Right atrium auricular region (tissue), 2 donors: Measurements from ENCODE around the gene SCN4A. TPM values are rescaled to one million over a fixed set of nuclear protein-coding genes. Genes with fewer than 3 reads are reported as not detected.

Experiments
- DNase-seq: peaks from one replicate; pipeline ENCODE4 v3.0.0-alpha.2; 2019; ENCODE audit warnings: low spot score
- H3K27ac ChIP-seq, 2 donors: fragments of 200-600 bp; sonication (generic); 1 replicate in 1 of 2; 2 replicates in 1 of 2; pipeline ENCODE4 v1.5.1; 2016 to 2019
- H3K27me3 ChIP-seq, 2 donors: fragments of 200-600 bp; sonication (generic); one replicate each; pipeline versions ENCODE4 v1.5.1 to v1.6.0; 2017 to 2019
- H3K36me3 ChIP-seq: fragments of 200-600 bp; sonication (generic); one replicate; pipeline ENCODE4 v1.5.1; 2016
- H3K4me1 ChIP-seq, 2 donors: fragments of 200-600 bp; sonication (generic); one replicate each; pipeline versions ENCODE4 v1.5.1 to v1.6.0; 2017 to 2019
- H3K4me3 ChIP-seq, 2 donors: fragments of 200-600 bp; sonication (generic); 1 replicate in 1 of 2; 2 replicates in 1 of 2; pipeline ENCODE4 v1.5.1; 2017 to 2019; ENCODE audit warnings: mild to moderate bottlenecking in 1 of 2, moderate library complexity in 1 of 2
- H3K9me3 ChIP-seq, 2 donors: fragments of 200-600 bp; sonication (generic); one replicate each; pipeline ENCODE4 v1.5.1; 2019
- total RNA-seq, 2 donors: library from RNA; depleted of rRNA; stranded (reverse); fragments of >200 nt; gene quantifications; one replicate each; pipeline ENCODE4 v1.1.0, GENCODE V29; 2016
- TF ChIP-seq, protein P1 (sequence below), 2 donors: fragments of 200-600 bp; sonication (generic); IDR thresholded peaks; one replicate each; pipeline ENCODE4 v1.5.1; 2019; ENCODE audit warnings: antibody characterized with exemption in 2 of 2

The SCN4A gene
- total RNA-seq, 2 donors from 2014 or later = 0.74 to 2.5 TPM

DNA sequence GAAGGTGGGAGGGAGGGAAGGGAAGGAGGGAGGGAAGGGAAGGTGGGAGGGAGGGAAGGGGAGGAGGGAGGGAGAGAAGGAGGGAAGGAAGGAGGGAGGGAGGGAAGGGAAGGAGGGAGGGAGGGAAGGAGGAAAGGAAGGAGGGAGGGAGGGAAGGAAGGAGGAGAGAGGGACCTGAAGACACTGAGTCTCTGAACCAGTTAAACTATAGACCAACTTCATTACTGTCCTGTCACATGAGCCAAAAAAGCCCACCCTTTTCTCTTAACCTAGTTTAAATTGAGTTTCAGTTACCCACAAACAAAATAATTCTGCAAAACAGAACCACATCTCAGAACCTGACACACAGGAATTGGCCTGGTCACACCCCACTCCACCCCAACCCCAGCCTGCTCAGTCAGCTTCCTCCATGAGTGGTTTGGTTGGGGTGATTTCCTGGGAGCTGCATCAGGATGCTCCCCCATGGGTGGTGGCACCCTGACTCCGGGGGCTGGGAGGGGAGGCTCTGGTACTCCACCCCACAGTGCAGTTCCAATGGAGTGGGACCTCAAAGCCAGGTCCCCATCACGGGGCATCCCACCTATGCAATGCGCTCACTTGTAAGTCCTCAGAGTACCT is 20.8 kb upstream of the SCN4A start:
- TF ChIP-seq, protein P1, sequence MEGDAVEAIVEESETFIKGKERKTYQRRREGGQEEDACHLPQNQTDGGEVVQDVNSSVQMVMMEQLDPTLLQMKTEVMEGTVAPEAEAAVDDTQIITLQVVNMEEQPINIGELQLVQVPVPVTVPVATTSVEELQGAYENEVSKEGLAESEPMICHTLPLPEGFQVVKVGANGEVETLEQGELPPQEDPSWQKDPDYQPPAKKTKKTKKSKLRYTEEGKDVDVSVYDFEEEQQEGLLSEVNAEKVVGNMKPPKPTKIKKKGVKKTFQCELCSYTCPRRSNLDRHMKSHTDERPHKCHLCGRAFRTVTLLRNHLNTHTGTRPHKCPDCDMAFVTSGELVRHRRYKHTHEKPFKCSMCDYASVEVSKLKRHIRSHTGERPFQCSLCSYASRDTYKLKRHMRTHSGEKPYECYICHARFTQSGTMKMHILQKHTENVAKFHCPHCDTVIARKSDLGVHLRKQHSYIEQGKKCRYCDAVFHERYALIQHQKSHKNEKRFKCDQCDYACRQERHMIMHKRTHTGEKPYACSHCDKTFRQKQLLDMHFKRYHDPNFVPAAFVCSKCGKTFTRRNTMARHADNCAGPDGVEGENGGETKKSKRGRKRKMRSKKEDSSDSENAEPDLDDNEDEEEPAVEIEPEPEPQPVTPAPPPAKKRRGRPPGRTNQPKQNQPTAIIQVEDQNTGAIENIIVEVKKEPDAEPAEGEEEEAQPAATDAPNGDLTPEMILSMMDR (IDR thresholded peaks at IDR 0.05) = no peak

DNA sequence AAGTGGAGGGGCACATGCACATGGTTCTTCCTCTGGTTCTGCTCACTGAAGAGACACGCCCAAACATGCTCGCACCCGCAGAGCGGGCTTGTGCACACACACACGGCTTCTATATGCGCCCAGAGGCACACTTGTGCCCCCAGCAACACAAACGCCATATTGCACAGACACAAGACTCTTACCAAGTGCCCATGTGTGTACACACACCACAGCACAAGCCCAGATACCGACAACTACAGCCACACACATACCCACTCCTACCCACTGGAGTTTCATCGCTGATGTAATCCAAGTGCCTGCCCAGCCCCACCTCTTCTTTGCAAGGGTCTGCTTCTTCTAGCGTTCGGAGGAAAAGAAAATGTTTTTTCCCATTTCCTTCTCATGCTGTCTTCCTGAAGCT is 18.9 kb upstream of the SCN4A start:
- peaks cover 0 to 38% of the 10 kb centered on the region in 2 donors for H3K4me1 ChIP-seq
- no peaks in the 10 kb centered on the region for H3K27me3 ChIP-seq
- no peak for DNase-seq
- no peaks in the 10 kb centered on the region for H3K36me3 ChIP-seq
- H3K9me3 ChIP-seq = no peaks in the 10 kb centered on the region
- TF ChIP-seq, protein P1 (IDR thresholded peaks at IDR 0.05) = no peak
- H3K27ac ChIP-seq = no peak overlapping the region
- H3K4me3 ChIP-seq = no peak overlapping the region

More for the DNA sequence above, 20.8 kb upstream of the SCN4A start:
- DNase-seq = no peak
- no peaks in the 10 kb centered on the region for H3K9me3 ChIP-seq
- H3K27me3 ChIP-seq = peaks cover 0 to 7% of the 10 kb centered on the region in 2 donors
- H3K36me3 ChIP-seq = no peaks in the 10 kb centered on the region
- H3K4me3 ChIP-seq = no peak overlapping the region
- no peak overlapping the region for H3K27ac ChIP-seq
- peaks cover 0 to 33% of the 10 kb centered on the region in 2 donors for H3K4me1 ChIP-seq

DNA sequence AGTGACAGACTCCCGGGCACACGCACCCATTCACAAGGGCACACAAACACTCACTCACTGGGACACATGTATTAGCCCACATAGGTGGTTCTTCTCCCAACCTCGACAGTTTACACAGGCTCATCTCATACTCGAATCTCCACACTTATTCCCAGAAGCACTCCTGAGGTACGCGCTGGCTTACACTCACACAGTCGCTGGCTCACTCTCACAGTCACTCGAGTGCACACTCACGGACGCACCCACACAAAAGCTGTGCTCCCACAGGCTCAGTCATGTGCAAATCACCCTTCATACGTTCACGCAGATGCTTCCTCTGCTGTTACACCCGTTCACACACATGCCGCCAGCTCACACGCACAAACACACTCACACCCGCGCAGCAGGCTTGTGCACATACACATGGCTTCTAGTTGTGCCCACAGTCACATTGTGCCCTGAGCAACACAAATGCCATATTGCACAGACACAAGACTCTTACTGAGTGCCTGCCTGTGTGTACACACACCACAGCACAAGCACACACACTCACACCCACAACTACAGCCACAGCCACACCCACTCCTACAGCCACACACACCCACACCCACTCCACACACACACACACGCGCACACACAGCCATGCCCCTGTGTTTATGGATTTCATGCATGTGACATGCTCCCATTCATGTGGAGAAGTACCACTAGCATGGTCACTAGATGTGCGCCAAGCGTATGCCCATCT is 17.1 kb upstream of the SCN4A start:
- no peaks in the 10 kb centered on the region for H3K36me3 ChIP-seq
- H3K4me3 ChIP-seq = no peak overlapping the region
- peaks cover 0 to 54% of the 10 kb centered on the region in 2 donors for H3K4me1 ChIP-seq
- H3K27me3 ChIP-seq = no peaks in the 10 kb centered on the region
- no peak overlapping the region for H3K27ac ChIP-seq
- no peak for DNase-seq
- TF ChIP-seq, protein P1 (IDR thresholded peaks at IDR 0.05) = no peak
- no peaks in the 10 kb centered on the region for H3K9me3 ChIP-seq

DNA sequence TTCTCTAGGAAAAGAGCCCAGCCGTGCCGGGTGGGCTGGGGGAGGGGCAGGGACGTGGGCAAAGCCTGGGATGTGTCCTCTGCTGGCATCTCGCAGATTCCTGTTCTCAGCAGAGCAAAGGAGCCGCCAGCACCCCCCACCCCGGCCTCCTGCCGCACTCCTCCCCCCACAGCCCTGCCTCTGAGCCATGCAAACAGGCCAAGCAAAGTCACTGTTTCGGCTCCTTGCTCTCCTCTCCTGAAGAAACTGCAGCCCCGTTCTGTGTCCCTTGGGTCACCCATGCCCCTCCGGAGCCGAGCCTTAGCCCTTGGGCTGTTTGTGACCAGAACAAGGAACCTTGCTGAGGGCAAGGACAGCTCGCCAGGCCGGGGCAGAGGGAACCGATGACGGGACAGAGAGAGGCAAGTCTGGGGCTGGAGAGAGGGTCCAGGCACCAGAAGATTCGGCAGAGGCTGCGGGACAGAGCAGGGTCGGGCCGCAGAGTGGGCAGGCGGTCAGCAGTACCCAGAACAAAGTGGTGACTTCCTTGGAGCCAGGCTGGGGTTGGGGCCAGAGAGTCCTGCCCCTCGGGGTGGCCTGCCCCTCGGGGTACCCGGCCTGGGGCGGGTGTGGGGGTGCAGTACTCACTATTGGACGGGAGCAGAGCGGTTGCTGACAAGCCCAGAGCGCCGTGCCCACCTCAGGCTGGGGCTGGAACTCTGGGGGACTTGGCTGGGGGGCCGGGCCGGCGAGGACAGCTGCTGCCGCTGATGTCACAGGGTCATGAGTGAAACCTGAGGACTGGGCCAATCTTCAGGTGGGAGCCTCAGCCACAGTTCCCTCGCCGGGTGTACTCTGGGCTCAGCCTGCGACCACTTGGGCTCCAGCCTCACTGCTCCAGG is 16.3 kb upstream of the SCN4A start:
- H3K36me3 ChIP-seq = no peaks in the 10 kb centered on the region
- no peaks in the 10 kb centered on the region for H3K27me3 ChIP-seq
- no peak for DNase-seq
- H3K4me3 ChIP-seq = no peak overlapping the region
- H3K4me1 ChIP-seq = peaks cover 0 to 62% of the 10 kb centered on the region in 2 donors
- TF ChIP-seq, protein P1 (IDR thresholded peaks at IDR 0.05) = no peak
- no peaks in the 10 kb centered on the region for H3K9me3 ChIP-seq
- H3K27ac ChIP-seq = no peak overlapping the region

GRCh38 chr17:63988127-63988478 is 15.4 kb upstream of the SCN4A start:
- Histone ChIP-seq H3K27me3 (no peaks in the 10 kb centered on the region), H3K36me3 (no peaks in the 10 kb centered on the region), H3K9me3 (no peaks in the 10 kb centered on the region), H3K4me1 (peaks cover 0 to 70% of the 10 kb centered on the region in 2 donors), H3K27ac (no peak overlapping the region), H3K4me3 (no peak overlapping the region)
- TF ChIP-seq, protein P1 (IDR thresholded peaks at IDR 0.05) = no peak
- no peak for DNase-seq
